Measurements from ENCODE around the gene EPO.

The EPO gene

GRCh38 chr7:100679927-100680575, 40.2 kb upstream of the EPO start:
- peak overlapping the region; percentile 94 for H3K27ac ChIP-seq

GRCh38 chr7:100680576-100681271, 39.5 kb upstream of the EPO start:
- peak overlapping the region; percentile 94 for H3K27ac ChIP-seq
- TF ChIP-seq, protein P1, sequence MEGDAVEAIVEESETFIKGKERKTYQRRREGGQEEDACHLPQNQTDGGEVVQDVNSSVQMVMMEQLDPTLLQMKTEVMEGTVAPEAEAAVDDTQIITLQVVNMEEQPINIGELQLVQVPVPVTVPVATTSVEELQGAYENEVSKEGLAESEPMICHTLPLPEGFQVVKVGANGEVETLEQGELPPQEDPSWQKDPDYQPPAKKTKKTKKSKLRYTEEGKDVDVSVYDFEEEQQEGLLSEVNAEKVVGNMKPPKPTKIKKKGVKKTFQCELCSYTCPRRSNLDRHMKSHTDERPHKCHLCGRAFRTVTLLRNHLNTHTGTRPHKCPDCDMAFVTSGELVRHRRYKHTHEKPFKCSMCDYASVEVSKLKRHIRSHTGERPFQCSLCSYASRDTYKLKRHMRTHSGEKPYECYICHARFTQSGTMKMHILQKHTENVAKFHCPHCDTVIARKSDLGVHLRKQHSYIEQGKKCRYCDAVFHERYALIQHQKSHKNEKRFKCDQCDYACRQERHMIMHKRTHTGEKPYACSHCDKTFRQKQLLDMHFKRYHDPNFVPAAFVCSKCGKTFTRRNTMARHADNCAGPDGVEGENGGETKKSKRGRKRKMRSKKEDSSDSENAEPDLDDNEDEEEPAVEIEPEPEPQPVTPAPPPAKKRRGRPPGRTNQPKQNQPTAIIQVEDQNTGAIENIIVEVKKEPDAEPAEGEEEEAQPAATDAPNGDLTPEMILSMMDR (IDR thresholded peaks at IDR 0.05) = no peak
- TF ChIP-seq ZFX (IDR thresholded peaks at IDR 0.05; ENCODE audit: borderline replicate concordance) = no peak

More at GRCh38 chr7:100679927-100680575, 40.2 kb upstream of the EPO start:
- no peak for TF ChIP-seq ZFX (IDR thresholded peaks at IDR 0.05; ENCODE audit: borderline replicate concordance)
- TF ChIP-seq, protein P1 (IDR thresholded peaks at IDR 0.05) = no peak

DNA sequence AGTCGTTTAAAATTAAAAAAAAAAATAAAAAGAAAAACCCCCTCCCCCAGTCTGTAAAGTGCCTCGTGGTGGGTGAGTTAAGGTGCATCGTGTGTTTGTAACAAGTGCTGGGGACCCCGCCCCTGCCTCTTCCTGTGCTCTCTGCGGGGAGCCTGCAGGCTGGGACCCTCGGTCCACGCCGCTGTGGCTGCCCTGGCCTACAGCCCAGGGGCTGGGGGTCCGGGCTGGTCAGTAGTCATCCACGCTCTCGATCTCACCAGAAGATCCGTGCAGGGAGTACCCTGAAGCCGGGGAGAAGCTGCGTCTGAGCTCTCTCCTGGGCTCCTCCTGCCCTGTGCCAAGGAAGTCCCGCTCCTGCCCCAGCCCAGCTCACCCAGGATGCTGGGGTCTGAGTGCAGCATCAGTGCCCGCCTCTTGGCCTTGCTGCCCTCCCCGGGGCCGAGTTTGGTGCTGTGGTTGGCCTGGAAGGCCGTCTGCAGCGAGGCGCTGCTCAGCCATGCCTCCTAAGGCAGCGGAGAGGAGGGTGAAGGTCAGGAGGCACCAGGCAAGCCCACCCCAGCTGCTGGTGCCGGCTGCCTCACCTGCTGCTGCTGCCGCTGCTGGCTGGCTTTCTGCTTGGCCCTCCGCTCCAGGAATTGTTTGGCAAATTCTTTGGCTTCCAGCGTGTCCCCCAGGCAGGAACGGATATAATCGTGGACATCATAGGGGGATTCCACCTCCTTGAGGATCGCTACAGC, 38.6 kb upstream of the EPO start:
- H3K27ac ChIP-seq = peak overlapping the region; percentile 94
- TF ChIP-seq, protein P1 (IDR thresholded peaks at IDR 0.05) = no peak
- no peak for TF ChIP-seq ZFX (IDR thresholded peaks at IDR 0.05; ENCODE audit: borderline replicate concordance)

- TF ChIP-seq ZFX (IDR thresholded peaks at IDR 0.05; ENCODE audit: borderline replicate concordance) = no peak
- H3K27ac ChIP-seq = peak overlapping the region; percentile 94; the same call in 1 of the 2 replicates
Measured at GRCh38 chr7:100682228-100682741, 38.0 kb upstream of the EPO start.

GRCh38 chr7:100682991-100683658, 37.1 kb upstream of the EPO start:
- H3K27ac ChIP-seq = no peak overlapping the region
- TF ChIP-seq, protein P1 (IDR thresholded peaks at IDR 0.05) = no peak
- TF ChIP-seq ZFX (IDR thresholded peaks at IDR 0.05; ENCODE audit: borderline replicate concordance) = no peak

DNA sequence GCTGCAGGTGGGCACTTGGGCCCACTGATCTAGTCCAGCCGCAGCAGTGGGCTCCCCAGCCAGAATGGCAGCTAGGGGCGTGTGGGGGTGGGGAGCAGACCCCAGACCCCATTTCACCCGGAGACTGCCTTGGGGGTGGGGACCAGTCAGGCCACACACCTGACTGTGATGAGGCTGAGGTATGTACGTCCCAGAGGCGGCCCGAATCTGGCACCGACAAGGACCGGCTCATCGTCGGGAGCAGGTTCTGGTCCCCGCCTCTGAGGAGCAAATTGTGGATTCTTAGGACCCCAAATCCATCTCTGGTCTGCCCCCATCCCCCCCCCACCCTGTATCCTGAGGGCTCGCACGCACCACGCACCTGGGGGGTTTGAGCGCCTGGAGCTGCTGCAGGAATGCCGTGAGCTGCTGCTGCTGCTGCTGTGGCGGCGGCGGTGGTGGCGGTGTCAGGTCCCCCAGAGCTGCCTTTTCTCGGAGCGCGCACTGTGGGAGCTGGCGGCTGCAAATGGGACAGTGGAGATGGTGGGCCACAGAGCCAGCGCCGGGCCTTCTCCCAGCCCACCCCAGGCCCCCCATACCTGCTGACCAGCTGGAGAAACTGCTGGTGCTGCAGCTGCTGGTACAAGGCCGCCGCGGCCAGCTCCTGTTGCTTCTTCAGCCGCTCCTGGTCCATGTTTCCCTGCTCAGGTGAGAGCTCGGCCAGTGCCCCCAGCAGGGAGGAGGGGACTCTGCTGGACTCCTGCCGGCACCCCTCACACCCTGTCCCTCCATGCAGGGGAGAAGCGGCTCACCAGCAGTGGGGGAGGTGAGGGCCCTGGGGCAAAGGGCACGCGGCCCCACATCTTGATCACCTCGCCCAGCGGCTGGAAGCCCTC, 36.4 kb upstream of the EPO start:
- H3K27ac ChIP-seq = no peak overlapping the region
- TF ChIP-seq ZFX (IDR thresholded peaks at IDR 0.05; ENCODE audit: borderline replicate concordance) = no peak
- TF ChIP-seq, protein P1 (IDR thresholded peaks at IDR 0.05) = no peak
